ENCODE data around the gene FCGBP.

DNA sequence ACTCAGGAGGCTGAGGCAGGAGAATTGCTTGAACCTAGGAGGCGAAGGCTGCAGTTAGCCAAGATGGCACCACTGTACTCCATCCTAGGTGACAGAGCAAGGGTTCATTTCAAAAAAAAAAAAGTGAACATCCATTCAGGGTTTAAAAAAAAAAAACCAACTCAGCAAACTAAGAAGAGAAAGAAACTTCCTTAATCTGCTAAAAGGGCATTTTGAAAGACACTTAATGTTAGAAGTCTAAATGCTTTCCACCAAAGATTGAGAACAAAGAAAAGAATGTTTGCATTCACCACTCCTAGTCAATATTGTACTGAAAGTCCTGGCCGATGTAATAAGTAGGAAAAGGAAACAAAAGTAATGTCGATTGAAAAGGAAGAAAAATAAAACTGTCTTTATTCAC is 29.5 kb upstream of the FCGBP start:
- TF ChIP-seq, protein P1, sequence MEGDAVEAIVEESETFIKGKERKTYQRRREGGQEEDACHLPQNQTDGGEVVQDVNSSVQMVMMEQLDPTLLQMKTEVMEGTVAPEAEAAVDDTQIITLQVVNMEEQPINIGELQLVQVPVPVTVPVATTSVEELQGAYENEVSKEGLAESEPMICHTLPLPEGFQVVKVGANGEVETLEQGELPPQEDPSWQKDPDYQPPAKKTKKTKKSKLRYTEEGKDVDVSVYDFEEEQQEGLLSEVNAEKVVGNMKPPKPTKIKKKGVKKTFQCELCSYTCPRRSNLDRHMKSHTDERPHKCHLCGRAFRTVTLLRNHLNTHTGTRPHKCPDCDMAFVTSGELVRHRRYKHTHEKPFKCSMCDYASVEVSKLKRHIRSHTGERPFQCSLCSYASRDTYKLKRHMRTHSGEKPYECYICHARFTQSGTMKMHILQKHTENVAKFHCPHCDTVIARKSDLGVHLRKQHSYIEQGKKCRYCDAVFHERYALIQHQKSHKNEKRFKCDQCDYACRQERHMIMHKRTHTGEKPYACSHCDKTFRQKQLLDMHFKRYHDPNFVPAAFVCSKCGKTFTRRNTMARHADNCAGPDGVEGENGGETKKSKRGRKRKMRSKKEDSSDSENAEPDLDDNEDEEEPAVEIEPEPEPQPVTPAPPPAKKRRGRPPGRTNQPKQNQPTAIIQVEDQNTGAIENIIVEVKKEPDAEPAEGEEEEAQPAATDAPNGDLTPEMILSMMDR (optimal IDR thresholded peaks at IDR 0.05 in 1 of 3, IDR thresholded peaks at IDR 0.05 in 1 of 3, conservative IDR thresholded peaks at IDR 0.05 in 1 of 3; ENCODE audit: extremely low read depth in 1 of 3, insufficient read depth in 2 of 3, low read length in 3 of 3): no peak
- no peak for TF ChIP-seq EZH2 (IDR thresholded peaks at IDR 0.05; ENCODE audit: low read length)

Measured in keratinocyte (primary cell).